ENCODE results near the gene WDFY4. TPM values are rescaled to one million over a fixed set of nuclear protein-coding genes. Genes with fewer than 3 reads are reported as not detected.

WDFY4 gene
- total RNA-seq, 1 experiment from 2014 or later = 0.22 TPM

DNA sequence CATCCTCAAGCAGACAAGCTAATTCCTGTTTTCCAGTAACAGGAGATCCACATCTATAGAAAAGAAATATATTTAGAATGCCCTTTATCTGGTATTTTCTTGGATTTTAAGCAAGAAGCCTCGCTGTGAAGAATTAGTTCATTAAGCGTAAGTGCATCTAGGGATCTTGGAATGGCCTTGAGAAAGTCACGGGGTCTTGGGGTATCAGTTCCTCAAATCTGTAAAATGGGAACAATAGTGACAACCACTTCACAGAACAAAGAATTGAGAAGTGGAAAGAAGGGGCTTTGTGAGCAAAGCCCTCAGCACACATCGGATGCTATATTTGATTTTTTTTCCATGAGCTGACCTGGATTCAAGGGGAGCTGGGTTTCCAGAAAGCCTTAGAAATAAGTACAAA lies 32.3 kb upstream of the WDFY4 start (continued):
- TF ChIP-seq, protein P1, sequence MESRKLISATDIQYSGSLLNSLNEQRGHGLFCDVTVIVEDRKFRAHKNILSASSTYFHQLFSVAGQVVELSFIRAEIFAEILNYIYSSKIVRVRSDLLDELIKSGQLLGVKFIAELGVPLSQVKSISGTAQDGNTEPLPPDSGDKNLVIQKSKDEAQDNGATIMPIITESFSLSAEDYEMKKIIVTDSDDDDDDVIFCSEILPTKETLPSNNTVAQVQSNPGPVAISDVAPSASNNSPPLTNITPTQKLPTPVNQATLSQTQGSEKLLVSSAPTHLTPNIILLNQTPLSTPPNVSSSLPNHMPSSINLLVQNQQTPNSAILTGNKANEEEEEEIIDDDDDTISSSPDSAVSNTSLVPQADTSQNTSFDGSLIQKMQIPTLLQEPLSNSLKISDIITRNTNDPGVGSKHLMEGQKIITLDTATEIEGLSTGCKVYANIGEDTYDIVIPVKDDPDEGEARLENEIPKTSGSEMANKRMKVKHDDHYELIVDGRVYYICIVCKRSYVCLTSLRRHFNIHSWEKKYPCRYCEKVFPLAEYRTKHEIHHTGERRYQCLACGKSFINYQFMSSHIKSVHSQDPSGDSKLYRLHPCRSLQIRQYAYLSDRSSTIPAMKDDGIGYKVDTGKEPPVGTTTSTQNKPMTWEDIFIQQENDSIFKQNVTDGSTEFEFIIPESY (IDR thresholded peaks at IDR 0.05; ENCODE audit: extremely low read depth, insufficient replicate concordance, low read length) = no peak
- TF ChIP-seq RAD21 (IDR thresholded peaks at IDR 0.05; ENCODE audit: low read depth) (no peak), CBX3 (IDR thresholded peaks at IDR 0.05; ENCODE audit: low read depth) (no peak)

DNA sequence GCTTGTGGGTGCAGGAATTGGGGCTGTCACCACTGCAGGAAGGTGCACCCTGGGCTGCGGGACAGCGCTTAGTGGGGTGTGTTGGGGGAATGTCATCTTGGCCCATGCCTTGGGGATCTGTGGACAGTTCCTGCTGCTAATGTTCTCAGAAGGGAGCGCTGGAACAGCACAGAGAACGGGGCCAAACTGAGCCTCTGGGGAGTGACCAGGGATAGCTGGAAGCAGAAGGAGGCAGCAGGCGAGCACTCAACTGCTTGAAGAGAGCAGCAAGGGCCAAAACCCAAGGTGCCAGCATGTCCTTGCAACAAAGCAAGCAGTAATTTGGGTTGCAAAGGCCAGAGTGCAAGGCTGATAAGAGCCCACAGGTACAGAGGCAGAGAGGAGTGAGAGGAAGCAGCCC lies 31.3 kb upstream of the WDFY4 start:
- intact Hi-C loops (cut with micrococcal nuclease) = loop anchor here (10.0 kb wide), 2 partner anchors 49 to 761 kb away; partner anchors contain the start of gene ARHGAP22
- POLR2A ChIA-PET = no interaction called here
- ATAC-seq (no peak), DNase-seq (ENCODE audit: low read depth, low spot score) (no peak)
- no peak overlapping the region for H3K9ac ChIP-seq (ENCODE audit: low read length)
- H4K20me1 ChIP-seq (ENCODE audit: insufficient read depth) = no peaks in the 10 kb centered on the region
- no peak overlapping the region for H3K27ac ChIP-seq (ENCODE audit: low read depth, low read length)
- CTCF ChIA-PET = no interaction called here
- H3K4me2 ChIP-seq (ENCODE audit: low read length) = no peak overlapping the region
- H3K4me1 ChIP-seq (ENCODE audit: control insufficient read depth in 1 of 2, insufficient read depth in 2 of 2, low read length in 2 of 2) = peaks cover 0 to 22% of the 10 kb centered on the region in 2 experiments; a peak in 2 of 4 replicates
- RAD21 ChIA-PET (ENCODE audit: low non-redundant PET in 1 of 2, low total read pairs in 2 of 2, uncharacterized antibody in 2 of 2, unreplicated experiment in 2 of 2) = no interaction called here
- no peaks in the 10 kb centered on the region for H3K9me3 ChIP-seq (ENCODE audit: control insufficient read depth in 1 of 2, insufficient read depth in 1 of 2, low read depth in 1 of 2, low read length in 2 of 2)
- no peaks in the 10 kb centered on the region for H3K79me2 ChIP-seq (ENCODE audit: insufficient read depth, low read length)
- H3K4me3 ChIP-seq (replicated peaks in 1 of 2; ENCODE audit: low read depth in 1 of 2, low read length in 2 of 2) = no peak overlapping the region
- BruUV-seq (replicated peaks) = no TSS peak
- no peak for TF ChIP-seq YY1 (IDR thresholded peaks at IDR 0.05; ENCODE audit: extremely low read depth, insufficient replicate concordance, low read depth, low read length)
- TF ChIP-seq, protein P2, sequence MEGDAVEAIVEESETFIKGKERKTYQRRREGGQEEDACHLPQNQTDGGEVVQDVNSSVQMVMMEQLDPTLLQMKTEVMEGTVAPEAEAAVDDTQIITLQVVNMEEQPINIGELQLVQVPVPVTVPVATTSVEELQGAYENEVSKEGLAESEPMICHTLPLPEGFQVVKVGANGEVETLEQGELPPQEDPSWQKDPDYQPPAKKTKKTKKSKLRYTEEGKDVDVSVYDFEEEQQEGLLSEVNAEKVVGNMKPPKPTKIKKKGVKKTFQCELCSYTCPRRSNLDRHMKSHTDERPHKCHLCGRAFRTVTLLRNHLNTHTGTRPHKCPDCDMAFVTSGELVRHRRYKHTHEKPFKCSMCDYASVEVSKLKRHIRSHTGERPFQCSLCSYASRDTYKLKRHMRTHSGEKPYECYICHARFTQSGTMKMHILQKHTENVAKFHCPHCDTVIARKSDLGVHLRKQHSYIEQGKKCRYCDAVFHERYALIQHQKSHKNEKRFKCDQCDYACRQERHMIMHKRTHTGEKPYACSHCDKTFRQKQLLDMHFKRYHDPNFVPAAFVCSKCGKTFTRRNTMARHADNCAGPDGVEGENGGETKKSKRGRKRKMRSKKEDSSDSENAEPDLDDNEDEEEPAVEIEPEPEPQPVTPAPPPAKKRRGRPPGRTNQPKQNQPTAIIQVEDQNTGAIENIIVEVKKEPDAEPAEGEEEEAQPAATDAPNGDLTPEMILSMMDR (IDR thresholded peaks at IDR 0.05 in 2 of 3, conservative IDR thresholded peaks at IDR 0.05 in 1 of 3; ENCODE audit: borderline replicate concordance in 1 of 3, insufficient read depth in 1 of 3, low read depth in 2 of 3, low read length in 2 of 3) = no peak
- TF ChIP-seq, protein P3, sequence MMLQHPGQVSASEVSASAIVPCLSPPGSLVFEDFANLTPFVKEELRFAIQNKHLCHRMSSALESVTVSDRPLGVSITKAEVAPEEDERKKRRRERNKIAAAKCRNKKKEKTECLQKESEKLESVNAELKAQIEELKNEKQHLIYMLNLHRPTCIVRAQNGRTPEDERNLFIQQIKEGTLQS (IDR thresholded peaks at IDR 0.05) = no peak
- no peak for TF ChIP-seq FOSL1 (IDR thresholded peaks at IDR 0.05; ENCODE audit: low read depth)
- no peak for TF ChIP-seq JUND (IDR thresholded peaks at IDR 0.05)
- no peak for TF ChIP-seq SRF (IDR thresholded peaks at IDR 0.05; ENCODE audit: low read depth)
- H3K9me2 ChIP-seq (ENCODE audit: insufficient read depth) = no peaks in the 10 kb centered on the region
- H2AFZ ChIP-seq (ENCODE audit: low read depth, low read length, poor library complexity, severe bottlenecking) = no peak overlapping the region
- H3K36me3 ChIP-seq (ENCODE audit: control insufficient read depth in 1 of 2, insufficient read depth in 2 of 2, low read length in 2 of 2) = no peaks in the 10 kb centered on the region
- H3K27me3 ChIP-seq (ENCODE audit: insufficient read depth, low read length) = no peaks in the 10 kb centered on the region
